GM23248 (cell line): ENCODE measurements around the gene ZNF554. TPM values are rescaled to one million over a fixed set of nuclear protein-coding genes. Genes with fewer than 3 reads are reported as not detected.

Source experiments
- DNase-seq: peaks from one replicate; pipeline ENCODE4 v3.0.0-alpha.2; 2015
- H2AFZ ChIP-seq: fragments of 200-600 bp; sonication (generic); 2 replicates; pipeline ENCODE4 v1.6.1; 2016; ENCODE audit warnings: antibody characterized with exemption
- H3F3A ChIP-seq: fragments of 200-600 bp; sonication (generic); 2 replicates; pipeline ENCODE4 v1.6.1; 2016; ENCODE audit warnings: mild to moderate bottlenecking, antibody characterized with exemption, mixed run types; ENCODE audit not compliant: insufficient read depth
- H3K27ac ChIP-seq: fragments of 200-600 bp; sonication (generic); 2 replicates; pipeline ENCODE4 v1.5.1; 2016; ENCODE audit warnings: mild to moderate bottlenecking
- H3K27me3 ChIP-seq: fragments of 200-600 bp; sonication (generic); replicated peaks from 2 replicates; pipeline ENCODE4 v1.6.1; 2016; ENCODE audit warnings: mild to moderate bottlenecking; ENCODE audit not compliant: insufficient read depth
- H3K36me3 ChIP-seq: fragments of 200-600 bp; sonication (generic); 2 replicates; pipeline ENCODE4 v1.6.1; 2016; ENCODE audit warnings: low read depth, mild to moderate bottlenecking
- H3K4me1 ChIP-seq: fragments of 200-600 bp; sonication (generic); 2 replicates; pipeline ENCODE4 v1.6.1; 2016; ENCODE audit warnings: mild to moderate bottlenecking; ENCODE audit not compliant: insufficient read depth
- H3K4me2 ChIP-seq: fragments of 200-600 bp; sonication (generic); one replicate; pipeline ENCODE4 v1.6.1; 2016; ENCODE audit warnings: mild to moderate bottlenecking; ENCODE audit not compliant: unreplicated experiment
- H3K4me3 ChIP-seq: fragments of 200-600 bp; sonication (generic); 2 replicates; pipeline ENCODE4 v1.5.1; 2016; ENCODE audit warnings: mild to moderate bottlenecking
- H3K79me2 ChIP-seq: fragments of 200-600 bp; sonication (generic); 2 replicates; pipeline ENCODE4 v1.6.1; 2016; ENCODE audit warnings: mild to moderate bottlenecking; ENCODE audit not compliant: insufficient read depth
- H3K9ac ChIP-seq: fragments of 200-600 bp; sonication (generic); 2 replicates; pipeline ENCODE4 v1.6.1; 2016; ENCODE audit warnings: mild to moderate bottlenecking
- H3K9me2 ChIP-seq: fragments of 200-600 bp; sonication (generic); 2 replicates; pipeline ENCODE4 v1.6.1; 2016; ENCODE audit warnings: mixed run types, mild to moderate bottlenecking, moderate library complexity; ENCODE audit not compliant: insufficient read depth
- H3K9me3 ChIP-seq: fragments of 200-600 bp; sonication (generic); one replicate; pipeline ENCODE4 v1.6.1; 2017; ENCODE audit warnings: low read depth
- H4K20me1 ChIP-seq: fragments of 200-600 bp; sonication (generic); 2 replicates; pipeline ENCODE4 v1.6.0; 2016; ENCODE audit not compliant: insufficient read depth
- EZH2 ChIP-seq: fragments of 200-600 bp; sonication (generic); IDR thresholded peaks from 2 replicates; pipeline ENCODE4 v1.6.1; 2018; ENCODE audit warnings: antibody characterized with exemption, mild to moderate bottlenecking; ENCODE audit not compliant: insufficient read depth, poor library complexity, severe bottlenecking
- EZH2phosphoT487 ChIP-seq: fragments of 200-600 bp; sonication (generic); IDR thresholded peaks from 2 replicates; pipeline ENCODE4 v1.6.1; 2018; ENCODE audit warnings: antibody characterized with exemption, moderate library complexity, mild to moderate bottlenecking, low read depth; ENCODE audit not compliant: insufficient read depth
- WGBS, 2 experiments: methylation state at CpG; one replicate each; pipeline ENCODE4 v1.1.6; 2015 to 2017; ENCODE audit warnings: low lambda C conversion rate in 2 of 2, low coverage in 1 of 2; ENCODE audit errors: missing lambda C conversion rate in 2 of 2; 5-methylcytosine and 5-hydroxymethylcytosine counted together
- in situ Hi-C: fragments of 300-500 bp; cut with MboI; formaldehyde crosslinking; loops from 2 replicates; pipeline ENCODE4 v1.15.0; 2020
- polyA plus RNA-seq: library from polyadenylated mRNA; unstranded; fragments of >200 nt; fragmentation: Nextera tagmentation; extraction: Ambion mirVana; gene quantifications from 2 replicates; pipeline ENCODE4 v1.2.1, GENCODE V29; 2016
- total RNA-seq: library from RNA; depleted of rRNA; stranded (reverse); fragments of >200 nt; shearing (Covaris generic); gene quantifications from 2 replicates; pipeline ENCODE4 v1.2.3, GENCODE V29; 2014

The ZNF554 gene
- total and polyA plus RNA-seq, 2 experiments from 2014 or later, result 1.4 to 2.9 TPM

DNA sequence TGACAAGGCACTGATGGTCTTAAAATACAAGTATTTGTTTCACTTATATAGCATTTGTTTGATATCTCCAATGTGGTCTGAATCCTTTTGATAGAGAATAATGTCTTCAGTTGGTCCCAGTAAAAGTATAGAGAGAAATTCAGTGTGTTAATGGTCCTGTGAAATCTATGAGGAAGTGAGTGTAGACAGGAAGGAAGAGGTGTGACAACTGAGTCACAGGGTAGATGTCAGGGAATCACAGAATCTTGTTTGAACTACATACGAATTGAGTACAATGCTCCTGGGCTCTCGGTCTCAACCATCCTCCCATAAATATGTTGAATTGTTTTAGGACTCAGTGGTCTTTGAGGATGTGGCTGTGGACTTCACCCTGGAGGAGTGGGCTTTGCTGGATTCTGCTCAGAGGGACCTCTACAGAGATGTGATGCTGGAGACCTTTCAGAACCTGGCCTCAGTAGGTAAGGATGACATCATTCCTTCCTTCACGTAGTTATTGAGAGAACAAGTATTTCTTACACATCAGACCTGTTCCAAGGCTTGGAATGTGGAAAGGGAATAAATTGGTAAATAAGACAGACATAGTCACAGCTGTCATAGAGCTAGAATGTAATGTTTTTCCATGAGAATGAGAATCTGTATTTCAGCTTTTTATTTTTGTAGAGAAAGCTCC, 30.7 kb downstream of the ZNF554 start:
- no peak overlapping the region for H3K9ac ChIP-seq
- no peak for DNase-seq
- H3K36me3 ChIP-seq, result peaks cover 51% of the 10 kb centered on the region
- peaks cover 7% of the 10 kb centered on the region; the same call in 1 of the 2 replicates for H3F3A ChIP-seq
- H3K27ac ChIP-seq, result no peak overlapping the region
- no peaks in the 10 kb centered on the region for H3K4me1 ChIP-seq
- WGBS, 2 experiments, result 96 to 98% methylated on average over 3 of the region's 3 CpGs
- no peaks in the 10 kb centered on the region for H4K20me1 ChIP-seq
- TF ChIP-seq EZH2 (no peak), EZH2phosphoT487 (no peak)
- peaks cover 56% of the 10 kb centered on the region for H3K79me2 ChIP-seq
- H3K9me2 ChIP-seq, result no peaks in the 10 kb centered on the region
- no peak overlapping the region for H3K4me3 ChIP-seq
- H3K27me3 ChIP-seq, result no peaks in the 10 kb centered on the region
- no peak overlapping the region for H3K4me2 ChIP-seq
- in situ Hi-C loops, result loop anchor here (25.0 kb wide), 1 partner anchor 188 kb away; no protein-coding TSS in a partner anchor
- no peak overlapping the region for H2AFZ ChIP-seq
- peaks cover 8% of the 10 kb centered on the region for H3K9me3 ChIP-seq

DNA sequence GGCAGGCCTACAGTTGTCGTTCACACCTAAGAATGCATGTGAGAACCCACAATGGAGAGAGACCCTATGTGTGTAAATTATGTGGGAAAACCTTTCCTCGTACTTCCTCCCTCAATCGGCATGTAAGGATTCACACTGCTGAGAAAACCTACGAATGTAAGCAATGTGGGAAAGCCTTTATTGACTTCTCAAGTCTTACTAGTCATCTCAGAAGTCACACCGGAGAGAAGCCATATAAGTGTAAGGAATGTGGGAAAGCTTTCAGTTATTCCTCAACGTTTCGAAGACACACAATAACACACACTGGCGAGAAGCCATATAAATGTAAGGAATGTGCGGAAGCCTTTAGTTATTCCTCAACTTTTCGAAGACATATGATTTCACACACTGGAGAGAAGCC, 32.9 kb downstream of the ZNF554 start:
- Histone ChIP-seq H4K20me1 (no peaks in the 10 kb centered on the region), H3K4me3 (no peak overlapping the region), H3K79me2 (peaks cover 34% of the 10 kb centered on the region), H3K27me3 (no peaks in the 10 kb centered on the region), H3K9me3 (peaks cover 8% of the 10 kb centered on the region), H3K36me3 (peaks cover 67% of the 10 kb centered on the region), H3K9me2 (no peaks in the 10 kb centered on the region), H3K4me2 (no peak overlapping the region), H3K9ac (no peak overlapping the region), H3F3A (peaks cover 7% of the 10 kb centered on the region; the same call in 1 of the 2 replicates), H3K4me1 (no peaks in the 10 kb centered on the region), H3K27ac (no peak overlapping the region), H2AFZ (no peak overlapping the region)
- in situ Hi-C loops, result loop anchor here (25.0 kb wide), 1 partner anchor 190 kb away; no protein-coding TSS in a partner anchor
- TF ChIP-seq EZH2, result no peak
- TF ChIP-seq EZH2phosphoT487, result no peak
- no peak for DNase-seq
- 97 to 99% methylated on average over 10 of the region's 10 CpGs for WGBS, 2 experiments

DNA sequence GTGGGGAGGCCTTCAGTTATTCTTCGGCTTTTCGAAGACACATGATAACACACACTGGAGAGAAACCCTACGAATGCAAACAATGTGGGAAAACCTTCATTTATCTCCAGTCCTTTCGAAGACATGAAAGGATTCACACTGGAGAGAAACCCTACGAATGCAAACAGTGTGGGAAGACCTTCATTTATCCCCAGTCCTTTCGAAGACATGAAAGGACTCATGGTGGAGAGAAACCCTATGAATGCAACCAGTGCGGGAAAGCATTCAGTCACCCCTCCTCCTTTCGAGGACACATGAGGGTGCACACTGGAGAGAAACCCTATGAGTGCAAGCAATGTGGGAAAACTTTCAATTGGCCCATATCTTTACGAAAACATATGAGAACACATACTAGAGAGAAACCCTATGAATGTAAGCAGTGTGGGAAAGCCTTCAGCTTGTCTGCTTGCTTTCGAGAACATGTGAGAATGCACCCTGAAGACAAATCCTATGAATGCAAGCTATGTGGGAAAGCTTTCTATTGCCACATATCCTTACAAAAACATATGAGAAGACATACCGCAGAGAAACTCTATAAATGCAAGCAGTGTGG, 33.4 kb downstream of the ZNF554 start:
- Histone ChIP-seq H3F3A (peaks cover 7% of the 10 kb centered on the region; the same call in 1 of the 2 replicates), H3K9ac (no peak overlapping the region), H3K4me3 (no peak overlapping the region), H2AFZ (no peak overlapping the region), H3K4me2 (no peak overlapping the region), H3K9me2 (no peaks in the 10 kb centered on the region), H3K4me1 (no peaks in the 10 kb centered on the region), H3K27ac (no peak overlapping the region), H4K20me1 (no peaks in the 10 kb centered on the region), H3K79me2 (peaks cover 29% of the 10 kb centered on the region), H3K9me3 (peaks cover 8% of the 10 kb centered on the region), H3K27me3 (no peaks in the 10 kb centered on the region), H3K36me3 (peaks cover 67% of the 10 kb centered on the region)
- in situ Hi-C loops, result loop anchor here (25.0 kb wide), 1 partner anchor 191 kb away; no protein-coding TSS in a partner anchor
- no peak for DNase-seq
- no peak for TF ChIP-seq EZH2
- no peak for TF ChIP-seq EZH2phosphoT487
- WGBS, 2 experiments, result 95% methylated on average over 11 of the region's 11 CpGs

DNA sequence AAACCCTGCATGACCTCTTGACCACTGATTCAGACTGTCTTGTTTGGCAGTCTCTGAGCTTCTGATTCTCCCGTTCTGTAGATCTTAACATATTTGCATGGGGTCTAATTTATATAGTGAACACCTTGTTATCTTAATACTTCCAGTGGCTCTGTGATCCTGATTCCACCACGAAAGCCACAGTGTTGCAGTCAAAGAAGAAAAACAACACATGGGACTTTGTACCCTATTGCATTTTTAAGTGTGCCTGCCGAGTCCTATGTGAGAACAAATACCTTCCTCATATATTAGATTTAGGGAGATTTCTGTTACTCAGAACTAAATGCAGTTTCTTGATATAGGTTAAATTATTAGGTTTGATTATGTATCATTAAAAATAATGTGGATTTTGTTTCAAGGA, 35.2 kb downstream of the ZNF554 start:
- H3K9me2 ChIP-seq, result no peaks in the 10 kb centered on the region
- in situ Hi-C loops, result loop anchor here (25.0 kb wide), 1 partner anchor 193 kb away; no protein-coding TSS in a partner anchor
- no peak overlapping the region for H2AFZ ChIP-seq
- no peaks in the 10 kb centered on the region for H4K20me1 ChIP-seq
- H3K4me1 ChIP-seq, result no peaks in the 10 kb centered on the region
- no peak overlapping the region for H3K4me2 ChIP-seq
- peaks cover 7% of the 10 kb centered on the region; the same call in 1 of the 2 replicates for H3F3A ChIP-seq
- 97 to 98% methylated on average over 3 of the region's 3 CpGs for WGBS, 2 experiments
- H3K27ac ChIP-seq, result no peak overlapping the region
- TF ChIP-seq EZH2 (no peak), EZH2phosphoT487 (no peak)
- H3K36me3 ChIP-seq, result peaks cover 67% of the 10 kb centered on the region
- no peak for DNase-seq
- peaks cover 11% of the 10 kb centered on the region; the same call in 1 of the 2 replicates for H3K79me2 ChIP-seq
- no peaks in the 10 kb centered on the region for H3K27me3 ChIP-seq
- no peak overlapping the region for H3K9ac ChIP-seq
- peaks cover 8% of the 10 kb centered on the region for H3K9me3 ChIP-seq
- H3K4me3 ChIP-seq, result no peak overlapping the region
